HEK293 (cell line): ENCODE data around the gene KRTAP3-1.

Experiments
- ZEB2 ChIP-seq: fragments of 450-650 bp; formaldehyde crosslinking; IDR thresholded peaks from 2 replicates; pipeline ENCODE4 v1.5.1; 2016; ENCODE audit warnings: missing biosample characterization, missing genetic modification characterization
- ZNF121 ChIP-seq: fragments of 450-650 bp; formaldehyde crosslinking; IDR thresholded peaks from 2 replicates; pipeline ENCODE4 v1.5.1; 2016; ENCODE audit warnings: missing biosample characterization, missing genetic modification characterization
- ZNF138 ChIP-seq: fragments of 450-650 bp; formaldehyde crosslinking; IDR thresholded peaks from 2 replicates; pipeline ENCODE4 v1.5.1; 2016; ENCODE audit warnings: missing biosample characterization, missing genetic modification characterization, borderline replicate concordance
- ZNF324 ChIP-seq: fragments of 450-650 bp; formaldehyde crosslinking; IDR thresholded peaks from 2 replicates; pipeline ENCODE4 v1.5.1; 2016; ENCODE audit warnings: missing biosample characterization, missing genetic modification characterization
- ZNF394 ChIP-seq: fragments of 450-650 bp; formaldehyde crosslinking; IDR thresholded peaks from 2 replicates; pipeline ENCODE4 v1.5.1; 2016; ENCODE audit warnings: missing biosample characterization, missing genetic modification characterization, mild to moderate bottlenecking, moderate library complexity, borderline replicate concordance
- ZNF548 ChIP-seq: fragments of 450-650 bp; formaldehyde crosslinking; IDR thresholded peaks from 2 replicates; pipeline ENCODE4 v1.5.1; 2016; ENCODE audit warnings: missing biosample characterization, missing genetic modification characterization
- ZNF677 ChIP-seq: fragments of 450-650 bp; IDR thresholded peaks from 2 replicates; pipeline ENCODE4 v1.5.0; 2018; ENCODE audit warnings: missing biosample characterization, mild to moderate bottlenecking, missing genetic modification characterization, moderate library complexity
- TF ChIP-seq, protein P1 (sequence below): fragments of 450-650 bp; formaldehyde crosslinking; IDR thresholded peaks from 2 replicates; pipeline ENCODE4 v1.5.1; 2016; ENCODE audit warnings: missing biosample characterization, missing genetic modification characterization
- TF ChIP-seq, protein P2 (sequence below): fragments of 450-650 bp; formaldehyde crosslinking; IDR thresholded peaks from 2 replicates; pipeline ENCODE4 v1.5.1; 2017; ENCODE audit warnings: missing biosample characterization, mild to moderate bottlenecking, missing genetic modification characterization, moderate library complexity
- TF ChIP-seq, protein P3 (sequence below): fragments of 450-650 bp; formaldehyde crosslinking; IDR thresholded peaks from 2 replicates; pipeline ENCODE4 v1.5.1; 2016; ENCODE audit warnings: missing biosample characterization, missing genetic modification characterization
- TF ChIP-seq, protein P4 (sequence below): fragments of 450-650 bp; formaldehyde crosslinking; IDR thresholded peaks from 2 replicates; pipeline ENCODE4 v1.5.1; 2016; ENCODE audit warnings: missing biosample characterization, missing genetic modification characterization, low read depth

DNA sequence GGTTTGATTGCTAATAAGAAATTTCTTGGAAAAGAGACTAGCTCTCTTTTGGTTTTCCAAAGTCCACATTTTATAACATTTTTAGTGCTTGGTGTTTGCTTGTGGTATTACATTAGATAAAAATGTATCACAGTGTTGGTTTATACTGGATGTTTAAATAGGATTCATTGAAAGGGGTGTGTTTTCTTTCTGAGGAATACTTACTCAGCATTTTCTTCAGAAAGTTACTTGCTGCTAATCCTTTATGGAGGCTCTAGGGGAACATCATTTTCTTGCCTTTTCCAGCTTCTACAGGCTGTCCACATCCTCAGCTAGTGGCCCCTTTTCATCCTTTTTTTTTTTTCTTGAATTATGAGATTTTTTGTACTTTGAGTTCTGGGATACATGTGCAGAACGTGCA, 41.3 kb downstream of the KRTAP3-1 start:
- TF ChIP-seq ZNF324 (no peak), ZNF138 (tag by site-specific recombination) (no peak), ZNF548 (tag by site-specific recombination) (no peak), ZNF677 (tag by site-specific recombination) (no peak), ZEB2 (tag by site-specific recombination) (no peak), ZNF394 (tag by site-specific recombination) (no peak), ZNF121 (tag by site-specific recombination) (no peak)
- TF ChIP-seq, protein P1, sequence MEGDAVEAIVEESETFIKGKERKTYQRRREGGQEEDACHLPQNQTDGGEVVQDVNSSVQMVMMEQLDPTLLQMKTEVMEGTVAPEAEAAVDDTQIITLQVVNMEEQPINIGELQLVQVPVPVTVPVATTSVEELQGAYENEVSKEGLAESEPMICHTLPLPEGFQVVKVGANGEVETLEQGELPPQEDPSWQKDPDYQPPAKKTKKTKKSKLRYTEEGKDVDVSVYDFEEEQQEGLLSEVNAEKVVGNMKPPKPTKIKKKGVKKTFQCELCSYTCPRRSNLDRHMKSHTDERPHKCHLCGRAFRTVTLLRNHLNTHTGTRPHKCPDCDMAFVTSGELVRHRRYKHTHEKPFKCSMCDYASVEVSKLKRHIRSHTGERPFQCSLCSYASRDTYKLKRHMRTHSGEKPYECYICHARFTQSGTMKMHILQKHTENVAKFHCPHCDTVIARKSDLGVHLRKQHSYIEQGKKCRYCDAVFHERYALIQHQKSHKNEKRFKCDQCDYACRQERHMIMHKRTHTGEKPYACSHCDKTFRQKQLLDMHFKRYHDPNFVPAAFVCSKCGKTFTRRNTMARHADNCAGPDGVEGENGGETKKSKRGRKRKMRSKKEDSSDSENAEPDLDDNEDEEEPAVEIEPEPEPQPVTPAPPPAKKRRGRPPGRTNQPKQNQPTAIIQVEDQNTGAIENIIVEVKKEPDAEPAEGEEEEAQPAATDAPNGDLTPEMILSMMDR (tag by site-specific recombination): no peak
- TF ChIP-seq, protein P2, sequence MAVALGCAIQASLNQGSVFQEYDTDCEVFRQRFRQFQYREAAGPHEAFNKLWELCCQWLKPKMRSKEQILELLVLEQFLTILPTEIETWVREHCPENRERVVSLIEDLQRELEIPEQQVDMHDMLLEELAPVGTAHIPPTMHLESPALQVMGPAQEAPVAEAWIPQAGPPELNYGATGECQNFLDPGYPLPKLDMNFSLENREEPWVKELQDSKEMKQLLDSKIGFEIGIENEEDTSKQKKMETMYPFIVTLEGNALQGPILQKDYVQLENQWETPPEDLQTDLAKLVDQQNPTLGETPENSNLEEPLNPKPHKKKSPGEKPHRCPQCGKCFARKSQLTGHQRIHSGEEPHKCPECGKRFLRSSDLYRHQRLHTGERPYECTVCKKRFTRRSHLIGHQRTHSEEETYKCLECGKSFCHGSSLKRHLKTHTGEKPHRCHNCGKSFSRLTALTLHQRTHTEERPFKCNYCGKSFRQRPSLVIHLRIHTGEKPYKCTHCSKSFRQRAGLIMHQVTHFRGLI: no peak
- TF ChIP-seq, protein P3, sequence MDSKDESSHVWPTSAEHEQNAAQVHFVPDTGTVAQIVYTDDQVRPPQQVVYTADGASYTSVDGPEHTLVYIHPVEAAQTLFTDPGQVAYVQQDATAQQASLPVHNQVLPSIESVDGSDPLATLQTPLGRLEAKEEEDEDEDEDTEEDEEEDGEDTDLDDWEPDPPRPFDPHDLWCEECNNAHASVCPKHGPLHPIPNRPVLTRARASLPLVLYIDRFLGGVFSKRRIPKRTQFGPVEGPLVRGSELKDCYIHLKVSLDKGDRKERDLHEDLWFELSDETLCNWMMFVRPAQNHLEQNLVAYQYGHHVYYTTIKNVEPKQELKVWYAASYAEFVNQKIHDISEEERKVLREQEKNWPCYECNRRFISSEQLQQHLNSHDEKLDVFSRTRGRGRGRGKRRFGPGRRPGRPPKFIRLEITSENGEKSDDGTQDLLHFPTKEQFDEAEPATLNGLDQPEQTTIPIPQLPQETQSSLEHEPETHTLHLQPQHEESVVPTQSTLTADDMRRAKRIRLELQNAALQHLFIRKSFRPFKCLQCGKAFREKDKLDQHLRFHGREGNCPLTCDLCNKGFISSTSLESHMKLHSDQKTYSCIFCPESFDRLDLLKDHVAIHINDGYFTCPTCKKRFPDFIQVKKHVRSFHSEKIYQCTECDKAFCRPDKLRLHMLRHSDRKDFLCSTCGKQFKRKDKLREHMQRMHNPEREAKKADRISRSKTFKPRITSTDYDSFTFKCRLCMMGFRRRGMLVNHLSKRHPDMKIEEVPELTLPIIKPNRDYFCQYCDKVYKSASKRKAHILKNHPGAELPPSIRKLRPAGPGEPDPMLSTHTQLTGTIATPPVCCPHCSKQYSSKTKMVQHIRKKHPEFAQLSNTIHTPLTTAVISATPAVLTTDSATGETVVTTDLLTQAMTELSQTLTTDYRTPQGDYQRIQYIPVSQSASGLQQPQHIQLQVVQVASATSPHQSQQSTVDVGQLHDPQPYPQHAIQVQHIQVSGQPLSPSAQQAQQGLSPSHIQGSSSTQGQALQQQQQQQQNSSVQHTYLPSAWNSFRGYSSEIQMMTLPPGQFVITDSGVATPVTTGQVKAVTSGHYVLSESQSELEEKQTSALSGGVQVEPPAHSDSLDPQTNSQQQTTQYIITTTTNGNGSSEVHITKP (tag by site-specific recombination): no peak
- TF ChIP-seq, protein P4, sequence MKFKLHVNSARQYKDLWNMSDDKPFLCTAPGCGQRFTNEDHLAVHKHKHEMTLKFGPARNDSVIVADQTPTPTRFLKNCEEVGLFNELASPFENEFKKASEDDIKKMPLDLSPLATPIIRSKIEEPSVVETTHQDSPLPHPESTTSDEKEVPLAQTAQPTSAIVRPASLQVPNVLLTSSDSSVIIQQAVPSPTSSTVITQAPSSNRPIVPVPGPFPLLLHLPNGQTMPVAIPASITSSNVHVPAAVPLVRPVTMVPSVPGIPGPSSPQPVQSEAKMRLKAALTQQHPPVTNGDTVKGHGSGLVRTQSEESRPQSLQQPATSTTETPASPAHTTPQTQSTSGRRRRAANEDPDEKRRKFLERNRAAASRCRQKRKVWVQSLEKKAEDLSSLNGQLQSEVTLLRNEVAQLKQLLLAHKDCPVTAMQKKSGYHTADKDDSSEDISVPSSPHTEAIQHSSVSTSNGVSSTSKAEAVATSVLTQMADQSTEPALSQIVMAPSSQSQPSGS (tag by site-specific recombination): no peak
